ENCODE data around the gene FOXE3. TPM values are rescaled to one million over a fixed set of nuclear protein-coding genes. Genes with fewer than 3 reads are reported as not detected.

Gene FOXE3
- total RNA-seq, 1 experiment from 2014 or later, result 0.15 TPM

DNA sequence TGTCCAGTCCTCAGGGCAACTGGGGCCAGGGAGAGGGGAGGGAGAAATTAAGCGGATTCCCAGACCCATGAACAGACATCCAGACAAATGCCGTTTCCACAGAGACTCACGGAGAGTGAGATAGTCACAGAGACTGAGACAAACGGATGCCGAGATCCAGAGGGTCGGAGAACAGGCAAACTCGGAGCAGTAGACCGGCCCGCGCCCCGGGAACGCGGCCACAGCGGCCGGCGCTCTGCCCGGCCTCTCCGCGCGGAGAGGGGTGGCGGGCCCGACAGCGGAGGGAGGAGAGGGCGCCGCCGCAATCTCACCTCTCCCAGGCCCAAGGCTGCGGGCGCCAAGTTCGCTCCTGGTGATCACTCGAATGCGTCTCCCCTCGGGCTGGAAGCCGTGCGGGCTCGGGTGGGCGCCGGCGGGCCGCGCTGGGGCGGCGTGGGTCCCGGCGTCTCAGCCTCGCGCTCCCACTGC is 20.9 kb downstream of the FOXE3 start:
- no peak overlapping the region for H3K4ac ChIP-seq (ENCODE audit: low read depth, low read length)
- Mint-ChIP-seq H3K36me3 (ENCODE audit: insufficient read depth in 1 of 3, low read depth in 3 of 3) (no peaks in the 10 kb centered on the region; a peak in 1 of 7 replicates), H3K27ac (no peak overlapping the region), H3K9me3 (peaks cover 0 to 7% of the 10 kb centered on the region in 2 experiments; a peak in 1 of 5 replicates), H3K27me3 (ENCODE audit: low read depth) (peaks cover 60% of the 10 kb centered on the region), H3K4me1 (peaks cover 28 to 32% of the 10 kb centered on the region in 2 experiments), H3K4me3 (peak overlapping the region; percentile 59 to 84)
- H2BK12ac ChIP-seq (ENCODE audit: insufficient read length, low read depth, low read length), result no peak overlapping the region
- H3K14ac ChIP-seq (ENCODE audit: insufficient read depth, low read length), result no peak overlapping the region
- no peak for TF ChIP-seq CTCF (conservative IDR thresholded peaks at IDR 0.05)
- no peak overlapping the region for H2BK15ac ChIP-seq (ENCODE audit: low read depth, low read length)
- no peak overlapping the region for H4K8ac ChIP-seq (replicated peaks; ENCODE audit: insufficient read length, low read depth, low read length)
- no peaks in the 10 kb centered on the region for H3K9me3 ChIP-seq (ENCODE audit: control insufficient read depth, low read depth, low read length)
- no peak overlapping the region for H3K18ac ChIP-seq (ENCODE audit: insufficient read length, low read depth, low read length)
- H3K27me3 ChIP-seq (ENCODE audit: insufficient read depth, low read length), result peaks cover 83% of the 10 kb centered on the region
- WGBS (ENCODE audit: extremely low coverage, insufficient read length, low lambda C conversion rate), result no CpG with 5 or more reads among the region's 46 CpGs
- no peak overlapping the region for H2AK5ac ChIP-seq (ENCODE audit: insufficient read length, low read length)
- H3K9ac ChIP-seq (ENCODE audit: extremely low read depth, insufficient read length, low read length), result no peak overlapping the region
- DNase-seq, result no peak
- no peak overlapping the region for H2BK120ac ChIP-seq (ENCODE audit: low read depth, low read length, poor library complexity, severe bottlenecking)
- peaks cover 7% of the 10 kb centered on the region for H3K23me2 ChIP-seq (ENCODE audit: insufficient read length, low read depth, low read length, poor library complexity, severe bottlenecking)
- H3T11ph ChIP-seq (ENCODE audit: low read length), result no peak overlapping the region
- no peaks in the 10 kb centered on the region for H3K4me1 ChIP-seq (ENCODE audit: insufficient read depth, low read length)
- no peak overlapping the region for H3K56ac ChIP-seq (ENCODE audit: insufficient read length, low read depth, low read length)
- no peaks in the 10 kb centered on the region for H3K79me1 ChIP-seq (ENCODE audit: insufficient read depth, low read depth, low read length, poor library complexity, severe bottlenecking)
- no peak overlapping the region for H2AFZ ChIP-seq (ENCODE audit: low read length)
- no peaks in the 10 kb centered on the region for H4K20me1 ChIP-seq (ENCODE audit: control insufficient read depth, insufficient read depth, insufficient read length)
- H2BK20ac ChIP-seq (ENCODE audit: low read depth, low read length, poor library complexity, severe bottlenecking), result no peak overlapping the region
- H4K5ac ChIP-seq (ENCODE audit: insufficient read length, low read depth, low read length), result no peak overlapping the region
- no peak overlapping the region for H3K23ac ChIP-seq (ENCODE audit: insufficient read length, low read depth, low read length)
- no peak overlapping the region for H3K27ac ChIP-seq (ENCODE audit: insufficient read length, low read depth, low read length)
- H2BK5ac ChIP-seq (ENCODE audit: insufficient read length, low read length), result no peak overlapping the region
- H4K91ac ChIP-seq (ENCODE audit: insufficient read length, low read depth, low read length), result no peak overlapping the region
- peak overlapping the region; percentile 57 for H3K4me2 ChIP-seq (ENCODE audit: insufficient read depth, insufficient read length, low read length)
- no peaks in the 10 kb centered on the region for H3K79me2 ChIP-seq (ENCODE audit: insufficient read depth, low read length)
